Midbrain (tissue), 1 donor: ENCODE data around the gene STH.
"Not testable (repeated sequence)": the region's sequence is repeated elsewhere in the genome, so short reads cannot be mapped to it uniquely, and the experiment has no call there.

Source experiments
- DNase-seq: peaks from one replicate; lab custom pipeline; 2025; lab: John Stamatoyannopoulos, UW

The STH gene

DNA sequence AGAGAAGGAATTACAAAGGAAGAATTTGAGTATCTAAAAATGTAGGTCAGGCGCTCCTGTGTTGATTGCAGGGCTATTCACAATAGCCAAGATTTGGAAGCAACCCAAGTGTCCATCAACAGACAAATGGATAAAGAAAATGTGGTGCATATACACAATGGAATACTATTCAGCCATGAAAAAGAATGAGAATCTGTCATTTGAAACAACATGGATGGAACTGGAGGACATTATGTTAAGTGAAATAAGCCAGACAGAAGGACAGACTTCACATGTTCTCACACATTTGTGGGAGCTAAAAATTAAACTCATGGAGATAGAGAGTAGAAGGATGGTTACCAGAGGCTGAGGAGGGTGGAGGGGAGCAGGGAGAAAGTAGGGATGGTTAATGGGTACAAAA, 7.0 kb downstream of the STH start:
- not testable (repeated sequence) for DNase-seq

DNA sequence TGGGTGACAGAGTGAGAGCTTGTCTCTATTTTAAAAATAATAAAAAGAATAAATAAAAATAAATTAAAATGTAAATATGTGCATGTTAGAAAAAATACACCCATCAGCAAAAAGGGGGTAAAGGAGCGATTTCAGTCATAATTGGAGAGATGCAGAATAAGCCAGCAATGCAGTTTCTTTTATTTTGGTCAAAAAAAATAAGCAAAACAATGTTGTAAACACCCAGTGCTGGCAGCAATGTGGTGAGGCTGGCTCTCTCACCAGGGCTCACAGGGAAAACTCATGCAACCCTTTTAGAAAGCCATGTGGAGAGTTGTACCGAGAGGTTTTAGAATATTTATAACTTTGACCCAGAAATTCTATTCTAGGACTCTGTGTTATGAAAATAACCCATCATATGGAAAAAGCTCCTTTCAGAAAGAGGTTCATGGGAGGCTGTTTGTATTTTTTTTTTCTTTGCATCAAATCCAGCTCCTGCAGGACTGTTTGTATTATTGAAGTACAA, 8.5 kb downstream of the STH start:
- no peak for DNase-seq

DNA sequence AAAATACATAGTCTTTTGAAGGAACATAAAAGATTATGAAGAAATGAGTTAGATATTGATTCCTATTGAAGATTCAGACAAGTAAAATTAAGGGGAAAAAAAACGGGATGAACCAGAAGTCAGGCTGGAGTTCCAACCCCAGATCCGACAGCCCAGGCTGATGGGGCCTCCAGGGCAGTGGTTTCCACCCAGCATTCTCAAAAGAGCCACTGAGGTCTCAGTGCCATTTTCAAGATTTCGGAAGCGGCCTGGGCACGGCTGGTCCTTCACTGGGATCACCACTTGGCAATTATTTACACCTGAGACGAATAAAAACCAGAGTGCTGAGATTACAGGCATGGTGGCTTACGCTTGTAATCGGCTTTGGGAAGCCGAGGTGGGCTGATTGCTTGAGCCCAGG, 9.5 kb downstream of the STH start:
- DNase-seq: no peak

DNA sequence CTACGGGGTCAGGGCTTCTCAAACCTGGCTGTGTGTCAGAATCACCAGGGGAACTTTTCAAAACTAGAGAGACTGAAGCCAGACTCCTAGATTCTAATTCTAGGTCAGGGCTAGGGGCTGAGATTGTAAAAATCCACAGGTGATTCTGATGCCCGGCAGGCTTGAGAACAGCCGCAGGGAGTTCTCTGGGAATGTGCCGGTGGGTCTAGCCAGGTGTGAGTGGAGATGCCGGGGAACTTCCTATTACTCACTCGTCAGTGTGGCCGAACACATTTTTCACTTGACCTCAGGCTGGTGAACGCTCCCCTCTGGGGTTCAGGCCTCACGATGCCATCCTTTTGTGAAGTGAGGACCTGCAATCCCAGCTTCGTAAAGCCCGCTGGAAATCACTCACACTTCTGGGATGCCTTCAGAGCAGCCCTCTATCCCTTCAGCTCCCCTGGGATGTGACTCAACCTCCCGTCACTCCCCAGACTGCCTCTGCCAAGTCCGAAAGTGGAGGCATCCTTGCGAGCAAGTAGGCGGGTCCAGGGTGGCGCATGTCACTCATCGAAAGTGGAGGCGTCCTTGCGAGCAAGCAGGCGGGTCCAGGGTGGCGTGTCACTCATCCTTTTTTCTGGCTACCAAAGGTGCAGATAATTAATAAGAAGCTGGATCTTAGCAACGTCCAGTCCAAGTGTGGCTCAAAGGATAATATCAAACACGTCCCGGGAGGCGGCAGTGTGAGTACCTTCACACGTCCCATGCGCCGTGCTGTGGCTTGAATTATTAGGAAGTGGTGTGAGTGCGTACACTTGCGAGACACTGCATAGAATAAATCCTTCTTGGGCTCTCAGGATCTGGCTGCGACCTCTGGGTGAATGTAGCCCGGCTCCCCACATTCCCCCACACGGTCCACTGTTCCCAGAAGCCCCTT, 10.9 kb downstream of the STH start:
- DNase-seq: no peak

DNA sequence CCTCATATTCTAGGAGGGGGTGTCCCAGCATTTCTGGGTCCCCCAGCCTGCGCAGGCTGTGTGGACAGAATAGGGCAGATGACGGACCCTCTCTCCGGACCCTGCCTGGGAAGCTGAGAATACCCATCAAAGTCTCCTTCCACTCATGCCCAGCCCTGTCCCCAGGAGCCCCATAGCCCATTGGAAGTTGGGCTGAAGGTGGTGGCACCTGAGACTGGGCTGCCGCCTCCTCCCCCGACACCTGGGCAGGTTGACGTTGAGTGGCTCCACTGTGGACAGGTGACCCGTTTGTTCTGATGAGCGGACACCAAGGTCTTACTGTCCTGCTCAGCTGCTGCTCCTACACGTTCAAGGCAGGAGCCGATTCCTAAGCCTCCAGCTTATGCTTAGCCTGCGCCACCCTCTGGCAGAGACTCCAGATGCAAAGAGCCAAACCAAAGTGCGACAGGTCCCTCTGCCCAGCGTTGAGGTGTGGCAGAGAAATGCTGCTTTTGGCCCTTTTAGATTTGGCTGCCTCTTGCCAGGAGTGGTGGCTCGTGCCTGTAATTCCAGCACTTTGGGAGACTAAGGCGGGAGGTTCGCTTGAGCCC, 11.6 kb downstream of the STH start:
- DNase-seq: no peak

DNA sequence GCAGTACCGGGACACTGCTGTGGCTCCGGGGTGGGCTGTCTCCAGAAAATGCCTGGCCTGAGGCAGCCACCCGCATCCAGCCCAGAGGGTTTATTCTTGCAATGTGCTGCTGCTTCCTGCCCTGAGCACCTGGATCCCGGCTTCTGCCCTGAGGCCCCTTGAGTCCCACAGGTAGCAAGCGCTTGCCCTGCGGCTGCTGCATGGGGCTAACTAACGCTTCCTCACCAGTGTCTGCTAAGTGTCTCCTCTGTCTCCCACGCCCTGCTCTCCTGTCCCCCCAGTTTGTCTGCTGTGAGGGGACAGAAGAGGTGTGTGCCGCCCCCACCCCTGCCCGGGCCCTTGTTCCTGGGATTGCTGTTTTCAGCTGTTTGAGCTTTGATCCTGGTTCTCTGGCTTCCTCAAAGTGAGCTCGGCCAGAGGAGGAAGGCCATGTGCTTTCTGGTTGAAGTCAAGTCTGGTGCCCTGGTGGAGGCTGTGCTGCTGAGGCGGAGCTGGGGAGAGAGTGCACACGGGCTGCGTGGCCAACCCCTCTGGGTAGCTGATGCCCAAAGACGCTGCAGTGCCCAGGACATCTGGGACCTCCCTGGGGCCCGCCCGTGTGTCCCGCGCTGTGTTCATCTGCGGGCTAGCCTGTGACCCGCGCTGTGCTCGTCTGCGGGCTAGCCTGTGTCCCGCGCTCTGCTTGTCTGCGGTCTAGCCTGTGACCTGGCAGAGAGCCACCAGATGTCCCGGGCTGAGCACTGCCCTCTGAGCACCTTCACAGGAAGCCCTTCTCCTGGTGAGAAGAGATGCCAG, 12.9 kb downstream of the STH start:
- no peak for DNase-seq

DNA sequence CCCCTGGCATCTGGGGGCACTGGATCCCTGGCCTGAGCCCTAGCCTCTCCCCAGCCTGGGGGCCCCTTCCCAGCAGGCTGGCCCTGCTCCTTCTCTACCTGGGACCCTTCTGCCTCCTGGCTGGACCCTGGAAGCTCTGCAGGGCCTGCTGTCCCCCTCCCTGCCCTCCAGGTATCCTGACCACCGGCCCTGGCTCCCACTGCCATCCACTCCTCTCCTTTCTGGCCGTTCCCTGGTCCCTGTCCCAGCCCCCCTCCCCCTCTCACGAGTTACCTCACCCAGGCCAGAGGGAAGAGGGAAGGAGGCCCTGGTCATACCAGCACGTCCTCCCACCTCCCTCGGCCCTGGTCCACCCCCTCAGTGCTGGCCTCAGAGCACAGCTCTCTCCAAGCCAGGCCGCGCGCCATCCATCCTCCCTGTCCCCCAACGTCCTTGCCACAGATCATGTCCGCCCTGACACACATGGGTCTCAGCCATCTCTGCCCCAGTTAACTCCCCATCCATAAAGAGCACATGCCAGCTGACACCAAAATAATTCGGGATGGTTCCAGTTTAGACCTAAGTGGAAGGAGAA, 13.5 kb downstream of the STH start:
- no peak for DNase-seq

DNA sequence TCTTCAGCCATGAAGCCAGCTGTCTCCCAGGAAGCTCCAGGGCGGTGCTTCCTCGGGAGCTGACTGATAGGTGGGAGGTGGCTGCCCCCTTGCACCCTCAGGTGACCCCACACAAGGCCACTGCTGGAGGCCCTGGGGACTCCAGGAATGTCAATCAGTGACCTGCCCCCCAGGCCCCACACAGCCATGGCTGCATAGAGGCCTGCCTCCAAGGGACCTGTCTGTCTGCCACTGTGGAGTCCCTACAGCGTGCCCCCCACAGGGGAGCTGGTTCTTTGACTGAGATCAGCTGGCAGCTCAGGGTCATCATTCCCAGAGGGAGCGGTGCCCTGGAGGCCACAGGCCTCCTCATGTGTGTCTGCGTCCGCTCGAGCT, 14.1 kb downstream of the STH start:
- no peak for DNase-seq

DNA sequence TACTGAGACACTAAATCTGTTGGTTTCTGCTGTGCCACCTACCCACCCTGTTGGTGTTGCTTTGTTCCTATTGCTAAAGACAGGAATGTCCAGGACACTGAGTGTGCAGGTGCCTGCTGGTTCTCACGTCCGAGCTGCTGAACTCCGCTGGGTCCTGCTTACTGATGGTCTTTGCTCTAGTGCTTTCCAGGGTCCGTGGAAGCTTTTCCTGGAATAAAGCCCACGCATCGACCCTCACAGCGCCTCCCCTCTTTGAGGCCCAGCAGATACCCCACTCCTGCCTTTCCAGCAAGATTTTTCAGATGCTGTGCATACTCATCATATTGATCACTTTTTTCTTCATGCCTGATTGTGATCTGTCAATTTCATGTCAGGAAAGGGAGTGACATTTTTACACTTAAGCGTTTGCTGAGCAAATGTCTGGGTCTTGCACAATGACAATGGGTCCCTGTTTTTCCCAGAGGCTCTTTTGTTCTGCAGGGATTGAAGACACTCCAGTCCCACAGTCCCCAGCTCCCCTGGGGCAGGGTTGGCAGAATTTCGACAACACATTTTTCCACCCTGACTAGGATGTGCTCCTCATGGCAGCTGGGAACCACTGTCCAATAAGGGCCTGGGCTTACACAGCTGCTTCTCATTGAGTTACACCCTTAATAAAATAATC, 14.6 kb downstream of the STH start:
- DNase-seq: peak; percentile 45

DNA sequence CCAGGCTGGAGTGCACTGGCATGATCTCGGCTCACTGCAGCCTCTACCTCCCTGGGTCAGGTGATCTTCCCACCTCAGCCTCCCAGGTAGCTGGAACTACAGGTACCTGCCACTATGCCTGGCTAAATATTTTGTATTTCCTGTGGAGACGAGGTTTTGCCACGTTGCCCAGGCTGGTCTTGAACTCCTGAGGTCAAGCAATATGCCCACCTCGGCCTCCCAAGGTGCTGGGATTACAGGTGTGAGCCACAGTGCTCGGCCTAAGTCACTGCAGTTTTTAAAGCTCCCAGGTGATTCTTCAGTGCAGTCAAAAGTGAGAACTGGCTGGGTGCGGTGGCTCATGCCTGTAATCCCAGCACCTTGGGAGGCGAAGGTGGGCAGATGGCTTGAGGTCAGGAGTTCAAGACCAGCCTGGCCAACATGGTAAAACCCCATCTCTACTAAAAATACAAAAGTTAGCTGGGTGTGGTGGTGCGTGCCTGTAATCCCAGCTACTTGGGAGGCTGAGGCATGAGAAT, 20.4 kb downstream of the STH start:
- not testable (repeated sequence) for DNase-seq

DNA sequence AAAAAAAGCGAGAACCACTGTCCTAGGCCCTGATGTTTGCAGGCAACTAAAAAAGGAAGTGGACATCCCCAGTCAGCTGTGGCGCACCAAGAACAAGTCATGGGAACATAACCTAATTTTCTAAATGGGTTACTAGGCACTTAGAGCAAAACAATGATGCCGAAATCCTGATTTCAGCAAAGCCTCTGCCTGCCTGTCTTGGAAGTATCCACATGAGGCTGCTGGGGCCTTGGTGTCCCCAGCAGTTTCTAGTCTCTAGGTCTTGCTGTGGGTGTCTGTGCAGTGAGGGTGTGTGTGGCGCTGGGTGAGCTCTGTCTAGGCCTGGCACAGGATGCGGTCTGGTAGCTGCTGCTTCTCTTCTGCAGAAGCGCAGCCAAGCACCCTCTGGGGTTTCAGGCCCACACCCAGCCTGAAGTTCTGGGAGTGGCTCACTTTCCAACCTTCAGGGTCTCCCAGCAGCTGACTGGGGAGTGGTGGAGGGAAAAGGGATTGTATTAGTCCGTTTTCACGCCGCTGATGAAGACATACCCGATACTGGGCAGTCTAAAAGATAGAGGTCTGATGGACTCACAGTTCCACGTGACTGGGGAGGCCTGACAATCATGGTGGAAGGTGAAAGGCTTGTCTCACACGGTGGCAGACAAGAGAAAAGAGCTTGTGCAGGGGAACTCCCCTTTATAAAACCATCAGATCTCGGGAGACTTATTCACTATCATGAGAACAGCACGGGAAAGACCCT, 21.1 kb downstream of the STH start:
- DNase-seq: no peak

DNA sequence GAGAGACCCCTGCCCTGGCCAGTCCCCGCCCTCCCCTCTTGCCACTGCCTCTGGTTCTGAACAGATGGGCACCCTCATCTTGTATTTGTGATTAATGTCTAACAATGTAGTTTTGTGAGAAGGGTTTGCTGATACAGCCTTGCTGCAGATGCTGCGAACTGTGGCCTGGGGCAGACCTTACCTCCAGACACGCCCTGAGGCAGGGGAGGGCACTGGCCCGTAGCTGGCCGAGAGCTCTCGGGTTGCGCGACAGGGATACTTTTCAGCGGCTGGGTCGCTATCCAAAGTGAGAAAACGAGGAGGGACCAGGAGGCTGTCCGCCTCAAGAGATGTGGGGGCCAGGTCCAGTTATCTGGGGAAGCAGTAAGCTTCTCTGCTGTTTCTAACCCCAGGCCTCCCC, 21.9 kb downstream of the STH start:
- no peak for DNase-seq

DNA sequence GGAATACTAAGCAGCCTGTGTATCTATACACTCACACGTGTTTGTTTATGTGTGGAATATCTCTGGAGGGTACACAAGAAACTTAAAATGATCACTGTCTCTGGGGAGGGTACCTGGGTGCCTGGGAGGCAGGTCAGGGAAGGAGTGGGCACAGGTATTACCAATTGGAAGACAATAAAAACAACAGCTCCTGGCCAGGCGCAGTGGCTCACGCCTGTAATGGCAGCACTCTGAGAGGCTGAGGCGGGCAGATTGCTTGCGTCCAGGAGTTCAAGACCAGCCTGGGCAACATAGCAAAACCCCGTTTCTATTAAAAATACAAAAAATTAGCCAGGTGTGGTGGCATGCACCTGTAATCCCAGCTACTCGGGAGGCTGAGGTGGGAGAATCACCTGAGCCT, 24.3 kb downstream of the STH start:
- not testable (repeated sequence) for DNase-seq

DNA sequence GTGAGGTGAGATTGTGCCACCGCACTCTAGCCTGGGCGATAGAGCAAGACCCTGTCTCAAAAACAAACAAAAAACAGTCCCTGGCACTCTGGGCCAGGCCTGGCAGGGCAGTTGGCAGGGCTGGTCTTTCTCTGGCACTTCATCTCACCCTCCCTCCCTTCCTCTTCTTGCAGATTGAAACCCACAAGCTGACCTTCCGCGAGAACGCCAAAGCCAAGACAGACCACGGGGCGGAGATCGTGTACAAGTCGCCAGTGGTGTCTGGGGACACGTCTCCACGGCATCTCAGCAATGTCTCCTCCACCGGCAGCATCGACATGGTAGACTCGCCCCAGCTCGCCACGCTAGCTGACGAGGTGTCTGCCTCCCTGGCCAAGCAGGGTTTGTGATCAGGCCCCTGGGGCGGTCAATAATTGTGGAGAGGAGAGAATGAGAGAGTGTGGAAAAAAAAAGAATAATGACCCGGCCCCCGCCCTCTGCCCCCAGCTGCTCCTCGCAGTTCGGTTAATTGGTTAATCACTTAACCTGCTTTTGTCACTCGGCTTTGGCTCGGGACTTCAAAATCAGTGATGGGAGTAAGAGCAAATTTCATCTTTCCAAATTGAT, 24.8 kb downstream of the STH start:
- peak; percentile 12 for DNase-seq

DNA sequence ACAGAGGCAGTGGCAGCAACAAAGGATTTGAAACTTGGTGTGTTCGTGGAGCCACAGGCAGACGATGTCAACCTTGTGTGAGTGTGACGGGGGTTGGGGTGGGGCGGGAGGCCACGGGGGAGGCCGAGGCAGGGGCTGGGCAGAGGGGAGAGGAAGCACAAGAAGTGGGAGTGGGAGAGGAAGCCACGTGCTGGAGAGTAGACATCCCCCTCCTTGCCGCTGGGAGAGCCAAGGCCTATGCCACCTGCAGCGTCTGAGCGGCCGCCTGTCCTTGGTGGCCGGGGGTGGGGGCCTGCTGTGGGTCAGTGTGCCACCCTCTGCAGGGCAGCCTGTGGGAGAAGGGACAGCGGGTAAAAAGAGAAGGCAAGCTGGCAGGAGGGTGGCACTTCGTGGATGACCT, 25.5 kb downstream of the STH start:
- DNase-seq: no peak

DNA sequence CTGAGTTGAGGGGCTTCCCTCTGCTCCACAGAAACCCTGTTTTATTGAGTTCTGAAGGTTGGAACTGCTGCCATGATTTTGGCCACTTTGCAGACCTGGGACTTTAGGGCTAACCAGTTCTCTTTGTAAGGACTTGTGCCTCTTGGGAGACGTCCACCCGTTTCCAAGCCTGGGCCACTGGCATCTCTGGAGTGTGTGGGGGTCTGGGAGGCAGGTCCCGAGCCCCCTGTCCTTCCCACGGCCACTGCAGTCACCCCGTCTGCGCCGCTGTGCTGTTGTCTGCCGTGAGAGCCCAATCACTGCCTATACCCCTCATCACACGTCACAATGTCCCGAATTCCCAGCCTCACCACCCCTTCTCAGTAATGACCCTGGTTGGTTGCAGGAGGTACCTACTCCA, 26.0 kb downstream of the STH start:
- DNase-seq: no peak

DNA sequence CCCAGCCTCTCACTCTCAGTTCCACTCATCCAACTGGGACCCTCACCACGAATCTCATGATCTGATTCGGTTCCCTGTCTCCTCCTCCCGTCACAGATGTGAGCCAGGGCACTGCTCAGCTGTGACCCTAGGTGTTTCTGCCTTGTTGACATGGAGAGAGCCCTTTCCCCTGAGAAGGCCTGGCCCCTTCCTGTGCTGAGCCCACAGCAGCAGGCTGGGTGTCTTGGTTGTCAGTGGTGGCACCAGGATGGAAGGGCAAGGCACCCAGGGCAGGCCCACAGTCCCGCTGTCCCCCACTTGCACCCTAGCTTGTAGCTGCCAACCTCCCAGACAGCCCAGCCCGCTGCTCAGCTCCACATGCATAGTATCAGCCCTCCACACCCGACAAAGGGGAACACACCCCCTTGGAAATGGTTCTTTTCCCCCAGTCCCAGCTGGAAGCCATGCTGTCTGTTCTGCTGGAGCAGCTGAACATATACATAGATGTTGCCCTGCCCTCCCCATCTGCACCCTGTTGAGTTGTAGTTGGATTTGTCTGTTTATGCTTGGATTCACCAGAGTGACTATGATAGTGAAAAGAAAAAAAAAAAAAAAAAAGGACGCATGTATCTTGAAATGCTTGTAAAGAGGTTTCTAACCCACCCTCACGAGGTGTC, 26.6 kb downstream of the STH start:
- DNase-seq: no peak

DNA sequence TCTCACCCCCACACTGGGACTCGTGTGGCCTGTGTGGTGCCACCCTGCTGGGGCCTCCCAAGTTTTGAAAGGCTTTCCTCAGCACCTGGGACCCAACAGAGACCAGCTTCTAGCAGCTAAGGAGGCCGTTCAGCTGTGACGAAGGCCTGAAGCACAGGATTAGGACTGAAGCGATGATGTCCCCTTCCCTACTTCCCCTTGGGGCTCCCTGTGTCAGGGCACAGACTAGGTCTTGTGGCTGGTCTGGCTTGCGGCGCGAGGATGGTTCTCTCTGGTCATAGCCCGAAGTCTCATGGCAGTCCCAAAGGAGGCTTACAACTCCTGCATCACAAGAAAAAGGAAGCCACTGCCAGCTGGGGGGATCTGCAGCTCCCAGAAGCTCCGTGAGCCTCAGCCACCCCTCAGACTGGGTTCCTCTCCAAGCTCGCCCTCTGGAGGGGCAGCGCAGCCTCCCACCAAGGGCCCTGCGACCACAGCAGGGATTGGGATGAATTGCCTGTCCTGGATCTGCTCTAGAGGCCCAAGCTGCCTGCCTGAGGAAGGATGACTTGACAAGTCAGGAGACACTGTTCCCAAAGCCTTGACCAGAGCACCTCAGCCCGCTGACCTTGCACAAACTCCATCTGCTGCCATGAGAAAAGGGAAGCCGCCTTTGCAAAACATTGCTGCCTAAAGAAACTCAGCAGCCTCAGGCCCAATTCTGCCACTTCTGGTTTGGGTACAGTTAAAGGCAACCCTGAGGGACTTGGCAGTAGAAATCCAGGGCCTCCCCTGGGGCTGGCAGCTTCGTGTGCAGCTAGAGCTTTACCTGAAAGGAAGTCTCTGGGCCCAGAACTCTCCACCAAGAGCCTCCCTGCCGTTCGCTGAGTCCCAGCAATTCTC, 27.4 kb downstream of the STH start:
- no peak for DNase-seq
